8988T (cell line): Measurements from ENCODE around the gene ZNF749.
"Not testable (repeated sequence)": the region's sequence is repeated elsewhere in the genome, so short reads cannot be mapped to it uniquely, and the experiment has no call there.

Experiments used
- DNase-seq: peaks from one replicate; pipeline ENCODE4 v3.0.0; 2011

ZNF749 gene

DNA sequence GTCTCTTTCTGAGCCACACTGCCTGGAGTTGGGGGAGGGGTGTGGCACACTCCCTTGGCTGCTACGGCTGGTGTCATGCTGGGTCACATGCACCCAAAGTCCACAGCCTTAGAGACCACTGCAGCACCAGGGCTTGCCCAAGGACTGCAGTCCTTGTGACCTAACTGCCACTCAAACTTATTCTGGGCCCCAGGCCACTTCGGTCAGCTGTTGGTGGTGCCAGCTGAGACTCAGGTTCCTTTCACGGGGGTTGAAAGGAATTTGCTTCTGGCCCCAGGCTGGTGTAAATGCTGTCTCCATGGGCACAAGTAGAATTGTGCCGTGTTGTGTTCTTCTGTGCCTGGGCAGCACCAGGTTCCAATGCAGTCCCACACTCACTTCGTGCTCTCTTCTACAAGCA lies 31.4 kb downstream of the ZNF749 start:
- no peak for DNase-seq

DNA sequence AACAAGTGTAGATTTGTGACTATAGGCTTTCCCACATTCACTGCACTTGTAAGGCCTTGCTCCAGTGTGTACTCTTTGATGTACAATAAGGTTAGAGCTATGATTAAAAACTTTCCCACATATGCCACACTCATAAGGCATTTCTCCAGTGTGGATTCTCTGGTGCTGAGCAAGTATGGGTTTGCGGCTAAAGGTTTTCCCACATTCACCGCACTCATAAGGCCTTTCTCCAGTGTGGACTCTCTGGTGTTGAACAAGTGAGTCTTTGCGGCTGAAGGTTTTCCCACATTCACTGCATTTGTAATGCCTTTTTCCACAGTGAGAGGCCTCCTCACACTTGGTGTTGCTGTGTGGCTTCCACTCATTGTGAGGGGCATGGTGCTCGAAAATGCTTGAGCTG lies 38.5 kb downstream of the ZNF749 start:
- no peak for DNase-seq

DNA sequence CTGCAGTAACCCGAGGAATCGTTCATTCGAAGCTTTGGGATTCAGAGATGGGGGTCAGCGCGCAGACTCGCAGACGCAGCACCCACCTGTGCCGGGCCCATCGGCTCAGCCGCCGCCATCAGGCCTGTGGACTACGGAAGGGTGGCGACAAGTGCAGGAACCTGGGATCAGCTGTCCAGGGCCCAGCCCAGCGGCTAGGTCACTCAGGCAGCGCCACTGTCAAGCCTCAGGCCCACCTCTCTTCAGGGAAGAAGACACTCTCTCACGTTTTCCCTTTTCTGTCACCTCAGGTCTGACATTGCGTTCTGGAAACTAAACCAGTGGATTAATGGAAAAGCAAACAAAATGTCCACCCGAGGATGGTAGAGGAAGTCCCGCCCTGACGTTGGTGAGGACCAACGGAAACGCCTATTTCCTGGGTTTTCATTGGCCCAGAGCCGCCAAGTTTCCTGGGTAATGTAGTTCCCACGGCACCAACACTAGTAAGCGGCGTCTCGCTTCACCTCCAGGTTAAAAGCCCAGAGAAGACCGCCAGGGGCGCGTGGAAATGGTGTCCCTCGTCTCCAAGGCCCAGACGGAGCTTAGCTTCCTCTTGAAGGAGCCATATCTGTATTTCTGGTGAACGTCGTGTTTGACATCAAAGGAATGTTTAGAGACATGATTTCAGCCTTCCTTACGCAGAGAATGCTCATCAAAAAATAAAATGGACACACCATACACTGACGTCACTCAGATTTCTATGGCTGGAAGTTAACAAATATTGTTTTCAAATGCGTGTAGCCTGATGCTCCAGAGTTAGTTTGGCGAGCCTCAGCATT lies 42.3 kb downstream of the ZNF749 start, which contains the start of gene ZNF772:
Gene ZNF772 (minus strand): TSS at position 376 of the 818 bp plus-strand sequence. CDS start 257 bp downstream, at position 119.
- peak; percentile 70 for DNase-seq

DNA sequence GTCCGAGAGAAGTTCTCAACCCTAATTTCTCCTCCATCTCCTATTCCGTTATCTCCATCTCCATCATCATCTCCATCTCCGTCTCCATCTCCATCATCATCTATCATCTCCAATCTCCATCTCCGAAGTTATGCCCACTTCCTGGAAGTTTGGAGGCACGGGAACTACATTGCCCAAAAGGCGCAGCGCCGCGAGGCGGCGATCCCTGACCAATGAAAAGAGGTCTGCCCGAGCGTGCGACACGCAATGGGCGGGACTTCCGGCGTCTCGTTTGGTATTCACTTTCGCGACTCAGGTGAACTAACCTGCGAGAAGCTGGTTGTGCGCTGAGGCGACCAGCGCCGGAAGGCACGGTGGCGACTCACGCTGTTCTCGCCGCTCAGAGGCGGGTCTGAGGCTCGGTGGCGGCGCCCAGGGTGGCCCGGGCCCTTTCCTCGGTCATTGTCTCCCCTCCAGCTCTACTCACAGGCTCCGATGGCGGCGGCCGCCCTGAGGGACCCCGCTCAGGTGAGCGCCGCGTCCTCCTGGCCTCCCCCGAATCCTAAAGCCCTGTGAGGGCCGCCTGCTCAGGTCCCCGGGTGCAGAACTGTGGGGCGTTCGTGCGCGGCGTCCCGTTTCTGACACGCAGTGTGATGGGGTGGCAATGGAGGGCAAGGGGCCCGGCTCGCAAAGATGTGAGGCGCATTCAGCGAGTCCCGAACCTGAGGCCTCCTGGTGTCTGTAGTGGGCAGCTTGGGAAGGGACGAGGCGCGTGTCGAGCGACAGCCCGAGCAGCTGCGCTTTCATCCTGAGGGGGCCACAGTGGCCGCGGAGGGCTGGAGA lies 52.6 kb downstream of the ZNF749 start, which contains the start of gene ZNF419:
Gene ZNF419 (plus strand): TSS at position 274 of the 822 bp plus-strand sequence. CDS start 201 bp downstream, at position 475.
- DNase-seq = peak; percentile 63

DNA sequence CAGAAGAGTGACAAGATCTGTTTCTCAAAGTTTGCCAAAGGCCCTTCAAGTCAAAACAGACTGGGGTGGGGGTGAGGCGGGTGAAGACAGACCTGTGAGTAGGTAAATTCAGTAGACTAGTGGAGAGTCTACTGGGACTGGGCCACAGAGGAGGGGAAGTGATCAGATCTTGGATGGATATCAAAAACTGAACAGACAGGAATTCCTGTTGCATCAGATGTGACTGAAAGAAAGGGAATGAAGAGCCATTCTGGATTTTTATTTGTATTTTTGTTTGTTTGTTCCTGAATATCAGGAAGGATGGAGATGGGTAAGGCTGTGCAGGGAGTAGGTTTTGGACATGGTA lies 53.1 kb downstream of the ZNF749 start:
- DNase-seq = not testable (repeated sequence)
